ENCODE data around the gene TNFRSF11A.

The TNFRSF11A gene

DNA sequence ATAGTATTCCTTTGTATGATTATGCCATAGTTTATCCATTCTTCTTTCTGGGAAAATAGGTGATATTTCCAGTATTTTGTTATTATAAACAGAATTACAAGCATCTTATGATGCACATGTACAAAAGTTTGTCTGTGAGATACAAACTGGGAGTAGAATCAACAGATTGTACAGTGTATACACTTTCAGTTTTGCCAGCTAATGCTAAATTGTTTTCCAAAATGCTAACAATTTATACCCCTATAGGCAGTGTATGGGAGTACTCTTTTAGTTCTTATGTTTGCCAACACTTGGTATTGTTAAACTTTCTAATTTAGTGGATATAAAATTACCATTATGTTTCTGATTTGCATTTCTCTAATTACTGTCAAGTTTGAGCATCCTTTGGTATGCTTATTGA lies 31.0 kb upstream of the TNFRSF11A start:
- DNase-seq (ENCODE audit: low read depth, low spot score), result no peak
- TF ChIP-seq, protein P1, sequence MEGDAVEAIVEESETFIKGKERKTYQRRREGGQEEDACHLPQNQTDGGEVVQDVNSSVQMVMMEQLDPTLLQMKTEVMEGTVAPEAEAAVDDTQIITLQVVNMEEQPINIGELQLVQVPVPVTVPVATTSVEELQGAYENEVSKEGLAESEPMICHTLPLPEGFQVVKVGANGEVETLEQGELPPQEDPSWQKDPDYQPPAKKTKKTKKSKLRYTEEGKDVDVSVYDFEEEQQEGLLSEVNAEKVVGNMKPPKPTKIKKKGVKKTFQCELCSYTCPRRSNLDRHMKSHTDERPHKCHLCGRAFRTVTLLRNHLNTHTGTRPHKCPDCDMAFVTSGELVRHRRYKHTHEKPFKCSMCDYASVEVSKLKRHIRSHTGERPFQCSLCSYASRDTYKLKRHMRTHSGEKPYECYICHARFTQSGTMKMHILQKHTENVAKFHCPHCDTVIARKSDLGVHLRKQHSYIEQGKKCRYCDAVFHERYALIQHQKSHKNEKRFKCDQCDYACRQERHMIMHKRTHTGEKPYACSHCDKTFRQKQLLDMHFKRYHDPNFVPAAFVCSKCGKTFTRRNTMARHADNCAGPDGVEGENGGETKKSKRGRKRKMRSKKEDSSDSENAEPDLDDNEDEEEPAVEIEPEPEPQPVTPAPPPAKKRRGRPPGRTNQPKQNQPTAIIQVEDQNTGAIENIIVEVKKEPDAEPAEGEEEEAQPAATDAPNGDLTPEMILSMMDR (IDR thresholded peaks at IDR 0.05; ENCODE audit: low read depth, low read length), result no peak
- in situ Hi-C loops (cut with HindIII; ENCODE audit: low sequenced_read_pairs), result no loop called here
- no peak overlapping the region for H3K4me3 ChIP-seq (ENCODE audit: low read depth, low read length)

DNA sequence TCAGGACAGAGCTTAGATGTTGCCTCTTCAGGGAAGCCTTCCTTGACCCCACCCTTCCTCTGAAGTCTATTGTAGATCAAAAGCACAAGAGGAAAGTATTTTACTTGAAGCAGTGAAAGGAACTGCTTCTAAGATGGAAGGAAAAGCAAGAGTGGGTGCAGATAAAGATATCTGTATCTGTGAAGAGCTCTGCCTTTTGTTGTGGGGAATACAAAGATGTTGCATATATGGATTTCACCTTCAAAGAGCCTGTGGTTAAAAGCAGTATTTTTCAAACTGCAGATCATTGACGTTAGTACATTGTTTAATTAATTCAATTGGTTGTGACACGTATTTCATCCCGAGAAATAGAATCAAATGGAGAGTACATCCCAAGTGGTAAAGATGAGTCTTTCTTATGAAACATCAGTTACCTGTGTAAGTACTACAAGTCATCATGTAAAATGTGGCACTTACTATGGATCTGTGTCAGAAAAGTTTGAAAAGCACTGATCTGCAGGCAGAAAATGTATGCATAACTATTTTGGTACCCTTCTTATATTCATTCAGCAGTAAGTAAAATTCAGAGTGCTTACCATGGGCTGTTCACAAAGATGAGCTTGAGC lies 24.6 kb upstream of the TNFRSF11A start:
- TF ChIP-seq, protein P1 (IDR thresholded peaks at IDR 0.05; ENCODE audit: low read depth, low read length), result no peak
- in situ Hi-C loops (cut with HindIII; ENCODE audit: low sequenced_read_pairs), result no loop called here
- no peak overlapping the region for H3K4me3 ChIP-seq (ENCODE audit: low read depth, low read length)
- no peak for DNase-seq (ENCODE audit: low read depth, low spot score)

DNA sequence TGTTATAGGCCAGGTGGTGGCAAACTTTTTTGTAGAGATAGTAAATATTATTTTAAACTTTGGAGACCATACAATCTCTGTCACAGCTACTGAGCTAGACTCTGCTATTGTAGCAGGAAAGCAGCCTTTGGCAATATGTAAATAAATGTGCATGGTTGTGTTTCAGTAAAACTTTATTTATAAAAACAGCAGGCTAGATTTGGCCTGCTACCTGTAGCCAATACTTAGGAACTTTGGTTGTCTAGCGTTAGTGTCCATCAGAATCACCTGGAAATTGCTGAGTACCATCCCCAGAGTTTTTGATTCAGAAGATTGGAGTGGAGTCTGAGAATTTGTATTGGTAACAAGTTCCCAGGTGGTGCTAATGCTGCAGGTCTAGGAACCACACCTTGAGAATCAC lies 23.8 kb upstream of the TNFRSF11A start:
- TF ChIP-seq, protein P1 (IDR thresholded peaks at IDR 0.05; ENCODE audit: low read depth, low read length), result no peak
- H3K4me3 ChIP-seq (ENCODE audit: low read depth, low read length), result no peak overlapping the region
- in situ Hi-C loops (cut with HindIII; ENCODE audit: low sequenced_read_pairs), result no loop called here
- no peak for DNase-seq (ENCODE audit: low read depth, low spot score)

DNA sequence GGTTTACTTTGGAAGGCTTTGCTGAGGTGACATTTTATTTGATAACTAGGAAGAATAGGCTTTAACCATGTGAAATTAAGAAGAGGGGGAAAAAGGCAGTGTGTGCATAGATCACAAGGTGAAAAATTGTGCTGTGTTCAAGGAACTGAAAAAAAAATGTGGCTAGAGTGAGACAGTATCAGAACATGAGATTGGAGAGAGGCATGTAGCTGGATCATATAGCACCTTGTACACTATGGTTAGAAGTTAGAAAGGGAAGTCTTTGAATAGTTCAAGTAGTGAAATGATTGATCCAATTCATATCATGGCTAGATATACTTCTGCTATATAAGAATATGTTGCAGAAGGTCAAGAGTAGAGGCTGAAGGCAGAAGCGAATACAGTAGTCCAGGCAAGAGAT lies 12.3 kb upstream of the TNFRSF11A start:
- DNase-seq (ENCODE audit: low read depth, low spot score), result no peak
- TF ChIP-seq, protein P1 (IDR thresholded peaks at IDR 0.05; ENCODE audit: low read depth, low read length), result no peak
- H3K4me3 ChIP-seq (ENCODE audit: low read depth, low read length), result no peak overlapping the region
- in situ Hi-C loops (cut with HindIII; ENCODE audit: low sequenced_read_pairs), result no loop called here

DNA sequence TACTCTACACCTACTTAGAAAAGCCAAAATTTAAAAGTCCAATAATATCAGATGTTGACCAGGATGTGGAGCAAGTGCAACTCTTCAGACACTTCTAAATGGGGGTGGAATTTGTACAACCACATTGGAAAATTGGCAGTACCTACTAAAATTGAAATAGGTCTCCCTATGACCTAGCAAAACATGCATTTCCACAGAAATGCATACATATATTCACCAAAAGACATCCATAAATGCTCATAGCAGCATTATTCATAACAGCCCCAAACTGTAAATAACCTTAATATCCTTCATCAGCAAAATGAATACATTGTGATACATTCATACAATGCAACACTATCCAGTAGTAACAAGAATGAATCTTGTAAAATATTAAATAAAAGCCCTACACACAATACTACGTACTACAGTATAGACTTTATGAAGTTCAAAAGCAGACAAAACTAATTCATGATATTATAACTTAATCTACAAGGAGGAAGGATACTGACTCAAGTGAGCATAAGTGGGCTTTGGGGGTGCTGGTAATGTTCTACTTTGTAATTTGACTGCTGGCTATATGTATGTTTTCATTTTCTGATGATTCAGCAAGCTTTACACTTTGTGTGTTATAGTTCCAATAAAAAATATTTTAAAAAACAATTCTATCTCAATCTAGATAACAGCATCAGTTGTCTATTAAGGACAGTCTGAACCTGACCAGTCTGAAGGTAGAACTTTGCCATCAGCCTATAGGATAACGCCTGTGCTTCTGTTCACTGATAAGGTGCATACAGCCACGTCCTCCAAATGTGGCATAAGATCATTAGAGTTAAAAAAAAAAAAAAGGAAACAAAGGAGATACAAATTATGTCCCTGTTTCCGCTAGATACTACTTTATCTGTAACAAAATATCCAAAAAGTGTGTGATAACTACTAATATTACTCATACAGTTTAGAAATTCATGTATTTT lies 6.6 kb upstream of the TNFRSF11A start:
- in situ Hi-C loops (cut with HindIII; ENCODE audit: low sequenced_read_pairs), result no loop called here
- no peak for DNase-seq (ENCODE audit: low read depth, low spot score)
- no peak overlapping the region for H3K4me3 ChIP-seq (ENCODE audit: low read depth, low read length)
- TF ChIP-seq, protein P1 (IDR thresholded peaks at IDR 0.05; ENCODE audit: low read depth, low read length), result no peak

DNA sequence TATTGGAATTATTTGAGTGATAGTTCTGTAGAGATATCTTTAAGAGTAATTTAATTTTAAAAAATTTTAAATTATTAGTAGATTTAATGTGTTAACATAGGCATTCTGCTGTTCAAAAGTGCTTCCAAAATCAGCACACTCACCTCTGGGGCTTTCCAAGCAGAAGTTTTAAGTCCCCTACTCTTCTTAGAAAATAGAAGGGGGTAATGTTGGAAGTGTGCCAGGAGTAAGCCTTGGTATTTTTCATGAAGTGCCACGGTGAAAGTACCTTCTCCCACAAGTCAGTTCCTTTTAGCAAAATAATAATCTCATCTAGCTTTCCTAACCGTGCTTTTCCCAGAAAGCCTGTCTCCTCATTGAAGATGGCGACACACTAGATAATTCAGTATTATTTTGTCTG lies 3.9 kb upstream of the TNFRSF11A start:
- TF ChIP-seq, protein P1 (IDR thresholded peaks at IDR 0.05; ENCODE audit: low read depth, low read length), result no peak
- in situ Hi-C loops (cut with HindIII; ENCODE audit: low sequenced_read_pairs), result no loop called here
- DNase-seq (ENCODE audit: low read depth, low spot score), result no peak
- no peak overlapping the region for H3K4me3 ChIP-seq (ENCODE audit: low read depth, low read length)
